Kidney (tissue), 14 donors: ENCODE data around the gene VAC14. TPM values are rescaled to one million over a fixed set of nuclear protein-coding genes. Genes with fewer than 3 reads are reported as not detected.

Source experiments
- DNase-seq, 5 donors: peaks; one replicate each; pipeline ENCODE4 v3.0.0-alpha.2; 2013 to 2020
- FAIRE-seq: peaks from 2 replicates; lab custom pipeline; 2012; peaks lifted over from hg19 to GRCh38; lab: Jason Lieb, UNC
- H3K27ac ChIP-seq, 2 donors: one replicate each; pipeline ENCODE4 v1.7.0; 2013; ENCODE audit warnings: low read depth in 2 of 2, low read length in 2 of 2, inconsistent platforms in 1 of 2
- H3K27me3 ChIP-seq: one replicate; pipeline ENCODE4 v1.7.1; 2013; ENCODE audit warnings: low read length, inconsistent platforms; ENCODE audit not compliant: control insufficient read depth, insufficient read depth
- H3K36me3 ChIP-seq, 3 donors: one replicate each; pipeline versions ENCODE4 v1.7.0 to v1.7.1; 2013; ENCODE audit warnings: low read length in 3 of 3, control low read depth in 1 of 3, inconsistent platforms in 1 of 3; ENCODE audit not compliant: insufficient read depth in 3 of 3, control insufficient read depth in 2 of 3
- H3K4me1 ChIP-seq, 3 donors: one replicate each; pipeline versions ENCODE4 v1.7.0 to v1.7.1; 2013; ENCODE audit warnings: low read length in 3 of 3, inconsistent platforms in 1 of 3, low read depth in 1 of 3; ENCODE audit not compliant: control insufficient read depth in 2 of 3, insufficient read depth in 2 of 3
- H3K4me3 ChIP-seq, 3 donors: one replicate each; pipeline versions ENCODE4 v1.7.0 to v1.8.1; 2013; ENCODE audit warnings: low read length in 3 of 3, control low read depth in 1 of 3, inconsistent platforms in 1 of 3
- H3K9ac ChIP-seq, 3 donors: one replicate each; pipeline versions ENCODE4 v1.7.0 to v1.7.1; 2013; ENCODE audit warnings: low read length in 3 of 3, control low read depth in 1 of 3, inconsistent platforms in 1 of 3
- H3K9me3 ChIP-seq, 3 donors: one replicate each; pipeline versions ENCODE4 v1.7.0 to v1.7.1; 2013; ENCODE audit warnings: low read length in 3 of 3, control low read depth in 1 of 3, inconsistent platforms in 1 of 3; ENCODE audit not compliant: control insufficient read depth in 2 of 3, insufficient read depth in 1 of 3
- intact Hi-C: fragments of 100-400 bp; cut with DNase I; formaldehyde crosslinking; loops from one replicate; pipeline ENCODE4 v1.11.1; 2022
- polyA plus RNA-seq: library from polyadenylated mRNA; stranded (reverse); fragments of 350-450 nt; fragmentation: Illumina TruSeq; extraction: RNeasy Lipid Tissue Mini Kit (QIAGEN cat#74804); gene quantifications from one replicate; pipeline ENCODE4 v1.2.3, GENCODE V29; 2014; ENCODE audit warnings: low read depth, low replicate concordance; ENCODE audit not compliant: insufficient read depth
- total RNA-seq: library from RNA; stranded (reverse); fragmentation: NEBNext Ultra II Directional; extraction: Animal tissue kit (Norgen Biotek cat#: 25700); gene quantifications from one replicate; pipeline ENCODE4 v1.2.1, GENCODE V29; 2021
- TF ChIP-seq, protein P1 (sequence below): IDR thresholded peaks from 3 replicates; pipeline ENCODE4 v1.5.1; 2012; ENCODE audit warnings: mild to moderate bottlenecking, moderate library complexity, borderline replicate concordance; ENCODE audit not compliant: insufficient read depth; ENCODE audit errors: extremely low read depth
- donor health status: control.
- donor health status: control.
- donor health status: control.
- donor health status: control.
- donor health status: control.
- donor health status: DM: yes; HTN: yes; CAD: no.
- donor health status: Normal renal cell carcinoma (clear cell type).

The VAC14 gene
- total and polyA plus RNA-seq, 2 donors from 2014 or later, result 36.8 to 41.9 TPM

- H3K4me1 ChIP-seq, result peaks cover 0 to 68% (median 14%) of the 10 kb centered on the region in 3 donors
- no peaks in the 10 kb centered on the region for H3K9me3 ChIP-seq
- H3K9ac ChIP-seq, result no peak overlapping the region
- DNase-seq (peak in 2 of 5 donors; percentile 62 to 80), FAIRE-seq (no peak)
- no peaks in the 10 kb centered on the region for H3K36me3 ChIP-seq
- intact Hi-C loops, result no loop called here
- H3K4me3 ChIP-seq, result no peak overlapping the region
- H3K27ac ChIP-seq, result peak overlapping the region; percentile 43 to 73
- H3K27me3 ChIP-seq, result no peaks in the 10 kb centered on the region
- TF ChIP-seq, protein P1, sequence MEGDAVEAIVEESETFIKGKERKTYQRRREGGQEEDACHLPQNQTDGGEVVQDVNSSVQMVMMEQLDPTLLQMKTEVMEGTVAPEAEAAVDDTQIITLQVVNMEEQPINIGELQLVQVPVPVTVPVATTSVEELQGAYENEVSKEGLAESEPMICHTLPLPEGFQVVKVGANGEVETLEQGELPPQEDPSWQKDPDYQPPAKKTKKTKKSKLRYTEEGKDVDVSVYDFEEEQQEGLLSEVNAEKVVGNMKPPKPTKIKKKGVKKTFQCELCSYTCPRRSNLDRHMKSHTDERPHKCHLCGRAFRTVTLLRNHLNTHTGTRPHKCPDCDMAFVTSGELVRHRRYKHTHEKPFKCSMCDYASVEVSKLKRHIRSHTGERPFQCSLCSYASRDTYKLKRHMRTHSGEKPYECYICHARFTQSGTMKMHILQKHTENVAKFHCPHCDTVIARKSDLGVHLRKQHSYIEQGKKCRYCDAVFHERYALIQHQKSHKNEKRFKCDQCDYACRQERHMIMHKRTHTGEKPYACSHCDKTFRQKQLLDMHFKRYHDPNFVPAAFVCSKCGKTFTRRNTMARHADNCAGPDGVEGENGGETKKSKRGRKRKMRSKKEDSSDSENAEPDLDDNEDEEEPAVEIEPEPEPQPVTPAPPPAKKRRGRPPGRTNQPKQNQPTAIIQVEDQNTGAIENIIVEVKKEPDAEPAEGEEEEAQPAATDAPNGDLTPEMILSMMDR, result no peak
Observed at GRCh38 chr16:70687671-70688245, 113.2 kb downstream of the VAC14 start.

DNA sequence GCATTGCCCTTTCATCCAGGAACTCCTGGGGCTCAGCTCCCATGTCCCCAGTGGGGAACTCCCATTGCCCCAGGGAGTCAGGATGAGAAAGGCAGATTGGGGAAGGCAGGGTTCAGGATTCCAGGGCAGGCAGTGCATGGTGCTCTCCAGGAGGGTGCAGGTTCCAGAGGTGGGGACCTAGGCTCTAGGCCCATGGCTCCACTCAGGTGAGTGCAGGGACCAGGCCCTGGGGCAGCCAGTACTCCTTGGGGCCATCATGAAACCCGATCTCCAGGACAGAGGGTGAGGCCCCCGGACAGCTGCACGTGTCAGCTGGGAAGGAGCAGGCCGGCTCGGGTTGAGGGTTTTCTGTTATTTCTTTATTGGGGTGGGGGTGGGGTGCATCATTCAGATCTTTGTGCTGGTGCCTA, 113.9 kb downstream of the VAC14 start:
- H3K4me3 ChIP-seq, result no peak overlapping the region
- peak overlapping the region in 2 of 3 donors; percentile 31 to 61 for H3K9ac ChIP-seq
- no peak overlapping the region for H3K27ac ChIP-seq
- DNase-seq (peak in 3 of 5 donors; percentile 55 to 63 (median 56)), FAIRE-seq (no peak)
- no peaks in the 10 kb centered on the region for H3K27me3 ChIP-seq
- H3K4me1 ChIP-seq, result peaks cover 0 to 68% (median 14%) of the 10 kb centered on the region in 3 donors
- TF ChIP-seq, protein P1, result no peak
- no peaks in the 10 kb centered on the region for H3K9me3 ChIP-seq
- intact Hi-C loops, result no loop called here
- no peaks in the 10 kb centered on the region for H3K36me3 ChIP-seq

DNA sequence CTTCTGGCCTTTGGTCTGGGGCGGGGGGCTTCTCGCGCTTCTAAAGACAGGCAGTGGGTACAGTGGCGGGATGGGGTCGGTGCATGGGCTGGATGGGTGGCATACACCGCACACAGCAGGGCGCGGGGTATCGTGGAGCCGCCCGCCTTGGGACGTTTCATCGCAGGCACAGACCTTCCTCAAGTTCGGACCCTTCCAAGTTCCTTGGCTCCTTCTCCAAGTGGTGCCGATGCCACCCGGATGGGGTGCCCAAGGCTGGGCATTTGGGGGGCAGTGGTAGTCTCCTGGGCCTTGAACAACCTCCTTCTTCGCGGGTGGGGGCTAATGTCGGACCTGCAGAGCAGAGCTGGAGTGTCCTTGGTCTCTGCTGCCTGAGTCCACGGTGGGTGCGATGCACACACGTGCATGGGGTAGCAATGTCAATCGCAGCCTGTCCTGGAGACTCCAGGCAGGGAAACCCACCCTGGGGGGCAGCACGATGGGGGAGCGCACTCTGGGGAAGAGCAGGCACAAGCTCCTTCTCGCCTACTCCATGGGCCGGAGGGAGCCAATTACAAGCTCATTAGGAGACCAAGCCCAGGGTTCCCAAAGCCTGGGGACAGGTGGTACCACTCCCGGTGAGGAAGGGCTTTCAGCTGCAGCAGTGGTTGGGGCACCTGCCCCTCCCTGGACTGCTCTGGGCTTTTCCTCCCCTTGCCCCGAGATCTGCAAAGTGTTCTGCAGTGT, 114.4 kb downstream of the VAC14 start:
- DNase-seq, result peak in 1 of 5 donors; percentile 27
- H3K27ac ChIP-seq, result peak overlapping the region; percentile 67 to 84
- peak overlapping the region in 2 of 3 donors; percentile 31 to 61 for H3K9ac ChIP-seq
- FAIRE-seq, result no peak
- no peaks in the 10 kb centered on the region for H3K27me3 ChIP-seq
- H3K4me1 ChIP-seq, result peaks cover 0 to 66% (median 16%) of the 10 kb centered on the region in 3 donors
- no peaks in the 10 kb centered on the region for H3K36me3 ChIP-seq
- peak overlapping the region in 2 of 3 donors; percentile 28 to 48 for H3K4me3 ChIP-seq
- intact Hi-C loops, result no loop called here
- TF ChIP-seq, protein P1, result no peak
- no peaks in the 10 kb centered on the region for H3K9me3 ChIP-seq
